Activated gamma-delta T cell treated with Interleukin-2 at 50 U/mL for 16 hours (primary cell): Measurements from ENCODE around the gene ARHGEF28.

Experiments
- DNase-seq: peaks from one replicate; pipeline ENCODE4 v3.0.0-alpha.2; 2020

ARHGEF28 gene

GRCh38 chr5:73983644-73984043, 357.6 kb downstream of the ARHGEF28 start:
- no peak for DNase-seq

GRCh38 chr5:73985145-73985544, 359.1 kb downstream of the ARHGEF28 start:
- DNase-seq, result no peak

GRCh38 chr5:73986729-73987128, 360.7 kb downstream of the ARHGEF28 start:
- DNase-seq, result no peak

GRCh38 chr5:73987915-73988314, 361.9 kb downstream of the ARHGEF28 start:
- no peak for DNase-seq

GRCh38 chr5:73989956-73990355, 364.0 kb downstream of the ARHGEF28 start:
- no peak for DNase-seq
